ENCODE results near the gene GALNT8. TPM values are rescaled to one million over a fixed set of nuclear protein-coding genes. Genes with fewer than 3 reads are reported as not detected.

The GALNT8 gene
- total and polyA plus RNA-seq, 2 of the 8 experiments (the other 6 are each of a cell fraction or from before 2014, with no cell fraction given), result 4.7 to 8.3 TPM

- Histone ChIP-seq H4K20me1 (replicated peaks in 1 of 2; ENCODE audit: control insufficient read depth in 1 of 2, insufficient read depth in 2 of 2, low read length in 2 of 2) (no peaks in the 10 kb centered on the region), H2BK15ac (ENCODE audit: low read length) (no peak overlapping the region), H4K5ac (ENCODE audit: insufficient read length, low read depth, low read length) (no peak overlapping the region), H2BK120ac (replicated peaks; ENCODE audit: low read depth, low read length) (no peak overlapping the region), H3K9ac (replicated peaks in 1 of 4; ENCODE audit: extremely low read depth in 1 of 4, low read depth in 3 of 4, low read length in 3 of 4) (no peak overlapping the region), H3K14ac (ENCODE audit: insufficient read length) (no peak overlapping the region), H3K79me1 (ENCODE audit: low read depth, low read length) (no peaks in the 10 kb centered on the region), H2BK20ac (ENCODE audit: low read length) (no peak overlapping the region), H3K18ac (ENCODE audit: extremely low read depth, low read length) (no peak overlapping the region), H3K4ac (replicated peaks; ENCODE audit: insufficient read length, low read depth, low read length) (no peak overlapping the region), H4K91ac (replicated peaks; ENCODE audit: insufficient read length, low read length) (no peak overlapping the region), H2BK5ac (ENCODE audit: low read depth, low read length) (no peak overlapping the region), H2AK5ac (ENCODE audit: low read depth, low read length) (no peak overlapping the region), H2BK12ac (ENCODE audit: low read depth, low read length) (no peak overlapping the region), H4K8ac (ENCODE audit: extremely low read depth, insufficient read depth, low read length) (no peak overlapping the region), H3K23me2 (ENCODE audit: low read depth, low read length) (0 out of 2 replicates have a peak, but pooled peaks cover 2% of the 10 kb centered on the region), H3K23ac (ENCODE audit: insufficient read length) (no peak overlapping the region), H3K56ac (replicated peaks; ENCODE audit: insufficient read length, low read depth, low read length) (no peak overlapping the region), H3K4me2 (ENCODE audit: insufficient read depth in 1 of 2, low read depth in 2 of 2, low read length in 2 of 2) (no peak overlapping the region), H2AFZ (ENCODE audit: low read length) (no peak overlapping the region), H3K9me3 (ENCODE audit: insufficient read depth in 2 of 2, low read depth in 1 of 2, low read length in 1 of 2) (peaks cover 0 to 9% of the 10 kb centered on the region in 2 experiments; a peak in 2 of 4 replicates), H3K27ac (ENCODE audit: low read depth, low read length) (no peak overlapping the region), H3K4me3 (ENCODE audit: extremely low read depth in 1 of 4, insufficient read depth in 2 of 4, low read depth in 3 of 4, low read length in 4 of 4) (no peak overlapping the region), H3K4me1 (replicated peaks in 1 of 4; ENCODE audit: control insufficient read depth in 3 of 4, insufficient read depth in 4 of 4, low read length in 3 of 4) (no peaks in the 10 kb centered on the region), H3K36me3 (ENCODE audit: control insufficient read depth in 2 of 4, insufficient read depth in 4 of 4, low read length in 3 of 4) (no peaks in the 10 kb centered on the region), H3K27me3 (replicated peaks in 1 of 4; ENCODE audit: control insufficient read depth in 3 of 4, extremely low read depth in 1 of 4, insufficient read depth in 3 of 4, low read length in 3 of 4) (no peaks in the 10 kb centered on the region), H3K79me2 (ENCODE audit: control insufficient read depth in 1 of 2, insufficient read depth in 2 of 2, low read length in 2 of 2) (no peaks in the 10 kb centered on the region)
- WGBS, 2 experiments (ENCODE audit: extremely low coverage in 1 of 2, insufficient coverage in 1 of 2, insufficient read length in 1 of 2, insufficient replicate concordance in 2 of 2, low coverage in 1 of 2, low lambda C conversion rate in 2 of 2, missing lambda C conversion rate in 1 of 2), result 85% methylated on average over 5 of the region's 5 CpGs; no CpG with 5 or more reads in 1 of the 2 experiments
- FAIRE-seq (no peak), DNase-seq (ENCODE audit: low read depth in 1 of 2, low spot score in 2 of 2) (no peak)
- POLR2A ChIA-PET (ENCODE audit: partially characterized antibody), result no interaction called here
- CTCF ChIA-PET (ENCODE audit: partially characterized antibody), result interaction anchor here (1.0 to 1.2 kb wide), 3 partner anchors 69 to 297 kb away, joined by 3 read pairs; no protein-coding TSS in a partner anchor
- TF ChIP-seq SP4 (IDR thresholded peaks at IDR 0.05; ENCODE audit: low read length) (no peak), MAX (IDR thresholded peaks at IDR 0.05) (no peak), USF2 (IDR thresholded peaks at IDR 0.05; ENCODE audit: low read length) (peak; percentile 70), SIX5 (IDR thresholded peaks at IDR 0.05; ENCODE audit: low read depth, low read length) (peak; percentile 69)
Observed at GRCh38 chr12:4786795-4787194, 66.6 kb downstream of the GALNT8 start.

All from H1 (cell line).